ENCODE measurements around the gene NFYC. TPM values are rescaled to one million over a fixed set of nuclear protein-coding genes. Genes with fewer than 3 reads are reported as not detected.

The NFYC gene
- 10 to 100 TPM; 42.7 to 69.7 (median 55.7) TPM for total RNA-seq

GRCh38 chr1:40691538-40692428 lies at the start of gene NFYC:
TSS of gene NFYC (plus strand) at chr1:40691704. CDS start at chr1:40738844, 47,140 bp downstream.
- TF ChIP-seq CTCF (IDR thresholded peaks at IDR 0.05) = peak in 1 of 3 donors; percentile 26
- peak; percentile 95 to 99 (median 98) for TF ChIP-seq POLR2AphosphoS5 (IDR thresholded peaks at IDR 0.05)
- peak; percentile 76 for TF ChIP-seq POLR2A (IDR thresholded peaks at IDR 0.05)
- Histone ChIP-seq H3K9me3 (no peaks in the 10 kb centered on the region), H3K27me3 (no peaks in the 10 kb centered on the region), H3K27ac (peak within 1 kb of the TSS; percentile 98 to 100), H3K4me3 (peak within 1 kb of the TSS; percentile 65 to 96 (median 86)), H3K36me3 (no peaks in the 10 kb centered on the region), H3K4me1 (peaks cover 0 to 8% of the 10 kb centered on the region in 2 donors)
- intact Hi-C loops (cut with DNase I; ENCODE audit: low total_unique reads) = no loop called here
- DNase-seq (ENCODE audit: low spot score in 2 of 2) = peak; percentile 96 to 97

DNA sequence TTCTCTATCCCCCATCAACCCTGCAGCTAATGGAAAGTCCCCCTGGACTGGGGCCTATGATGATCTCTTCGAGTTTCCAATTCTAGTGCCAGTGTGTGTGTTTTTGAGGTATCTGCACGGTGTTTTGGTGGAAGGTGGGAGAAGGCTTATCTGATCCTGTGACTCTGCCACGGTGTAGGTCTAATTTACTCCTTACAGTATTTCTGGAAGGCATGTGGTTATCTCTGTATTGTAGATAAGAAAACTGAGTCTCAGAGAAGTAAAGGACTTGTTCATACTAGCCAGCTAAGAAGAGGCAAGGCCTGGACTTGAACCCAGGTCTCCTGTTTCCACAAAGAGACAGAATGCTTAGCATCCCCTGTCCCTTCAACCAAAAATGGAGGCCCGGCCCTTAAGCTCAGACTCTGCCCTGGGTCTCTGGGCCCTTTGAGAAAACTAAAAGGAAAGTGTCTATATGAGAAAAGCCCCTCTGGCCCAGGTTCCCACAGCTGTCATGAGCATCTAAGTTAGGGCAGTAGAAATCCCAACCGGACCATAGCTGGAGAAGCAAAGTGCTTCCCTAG lies 46.3 kb upstream of the NFYC start:
- no peak for DNase-seq (ENCODE audit: low spot score in 2 of 2)
- H3K4me3 ChIP-seq = no peak overlapping the region
- no peaks in the 10 kb centered on the region for H3K36me3 ChIP-seq
- H3K9me3 ChIP-seq = no peaks in the 10 kb centered on the region
- intact Hi-C loops (cut with DNase I; ENCODE audit: low total_unique reads) = no loop called here
- TF ChIP-seq CTCF (IDR thresholded peaks at IDR 0.05) = no peak
- TF ChIP-seq POLR2AphosphoS5 (IDR thresholded peaks at IDR 0.05) = no peak
- TF ChIP-seq POLR2A (IDR thresholded peaks at IDR 0.05) = no peak
- no peaks in the 10 kb centered on the region for H3K4me1 ChIP-seq
- H3K27ac ChIP-seq = no peak overlapping the region
- H3K27me3 ChIP-seq = no peaks in the 10 kb centered on the region

DNA sequence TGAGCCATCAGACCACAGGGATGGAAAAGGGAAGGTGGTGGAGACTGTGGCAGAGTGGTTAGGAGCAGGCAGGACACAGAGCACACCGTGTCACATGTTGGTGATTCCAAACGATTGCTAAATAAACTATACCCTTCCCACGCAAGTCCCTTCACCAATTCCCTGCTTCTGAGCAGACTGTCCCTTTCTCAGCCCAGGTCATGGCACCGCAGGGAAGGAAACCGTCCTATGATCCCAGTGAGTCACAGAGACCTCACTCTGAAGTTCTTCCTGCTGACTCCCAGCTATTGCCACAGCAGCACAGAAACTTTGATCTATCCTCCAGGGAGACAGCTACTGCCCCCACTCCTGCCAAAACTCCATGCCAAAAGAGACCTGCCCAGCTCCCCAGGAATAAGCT lies 45.2 kb upstream of the NFYC start:
- no peaks in the 10 kb centered on the region for H3K9me3 ChIP-seq
- intact Hi-C loops (cut with DNase I; ENCODE audit: low total_unique reads) = no loop called here
- no peak overlapping the region for H3K4me3 ChIP-seq
- TF ChIP-seq POLR2A (IDR thresholded peaks at IDR 0.05) (no peak), CTCF (IDR thresholded peaks at IDR 0.05) (no peak), POLR2AphosphoS5 (IDR thresholded peaks at IDR 0.05) (no peak)
- H3K4me1 ChIP-seq = no peaks in the 10 kb centered on the region
- H3K36me3 ChIP-seq = no peaks in the 10 kb centered on the region
- DNase-seq (ENCODE audit: low spot score in 2 of 2) = no peak
- H3K27me3 ChIP-seq = no peaks in the 10 kb centered on the region
- no peak overlapping the region for H3K27ac ChIP-seq

GRCh38 chr1:40648200-40648599 lies 43.3 kb upstream of the NFYC start:
- no peak for DNase-seq (ENCODE audit: low spot score in 2 of 2)
- intact Hi-C loops (cut with DNase I; ENCODE audit: low total_unique reads) = no loop called here
- peaks cover 0 to 5% of the 10 kb centered on the region in 2 donors for H3K27me3 ChIP-seq
- no peaks in the 10 kb centered on the region for H3K36me3 ChIP-seq
- no peak overlapping the region for H3K27ac ChIP-seq
- H3K9me3 ChIP-seq = no peaks in the 10 kb centered on the region
- no peaks in the 10 kb centered on the region for H3K4me1 ChIP-seq
- TF ChIP-seq POLR2A (IDR thresholded peaks at IDR 0.05) = no peak
- no peak overlapping the region for H3K4me3 ChIP-seq

GRCh38 chr1:40648928-40649591 lies 42.4 kb upstream of the NFYC start:
- H3K36me3 ChIP-seq = no peaks in the 10 kb centered on the region
- no peak overlapping the region for H3K27ac ChIP-seq
- no peak for DNase-seq (ENCODE audit: low spot score in 2 of 2)
- intact Hi-C loops (cut with DNase I; ENCODE audit: low total_unique reads) = no loop called here
- H3K4me1 ChIP-seq = no peaks in the 10 kb centered on the region
- H3K27me3 ChIP-seq = peaks cover 0 to 5% of the 10 kb centered on the region in 2 donors
- H3K4me3 ChIP-seq = no peak overlapping the region
- H3K9me3 ChIP-seq = no peaks in the 10 kb centered on the region
- TF ChIP-seq POLR2A (IDR thresholded peaks at IDR 0.05) = no peak
- TF ChIP-seq POLR2AphosphoS5 (IDR thresholded peaks at IDR 0.05) = no peak
- TF ChIP-seq CTCF (IDR thresholded peaks at IDR 0.05) = no peak

Data from breast epithelium (tissue), 4 donors.